ENCODE data around the gene CRK. TPM values are rescaled to one million over a fixed set of nuclear protein-coding genes. Genes with fewer than 3 reads are reported as not detected.

Gene CRK
- total RNA-seq, 1 donor from 2014 or later = 57.1 TPM

GRCh38 chr17:1485423-1486376 lies 29.7 kb upstream of the CRK start:
- Mint-ChIP-seq H3K9me3 (ENCODE audit: unreplicated experiment) (no peaks in the 10 kb centered on the region), H3K27me3 (ENCODE audit: unreplicated experiment) (no peaks in the 10 kb centered on the region), H3K27ac (ENCODE audit: unreplicated experiment) (peak overlapping the region; percentile 90), H3K4me3 (ENCODE audit: unreplicated experiment) (peak overlapping the region; percentile 80), H3K36me3 (ENCODE audit: unreplicated experiment) (peaks cover 16% of the 10 kb centered on the region), H3K4me1 (ENCODE audit: unreplicated experiment) (peaks cover 34% of the 10 kb centered on the region)
- TF ChIP-seq CTCF (IDR thresholded peaks at IDR 0.05) = no peak
- peak; percentile 89 for DNase-seq (ENCODE audit: extremely low spot score, unreplicated experiment)

GRCh38 chr17:1484676-1485422 lies 28.8 kb upstream of the CRK start:
- no peak for DNase-seq (ENCODE audit: extremely low spot score, unreplicated experiment)

GRCh38 chr17:1484060-1484535 lies 28.1 kb upstream of the CRK start:
- Mint-ChIP-seq H3K4me3 (ENCODE audit: unreplicated experiment) (peak overlapping the region; percentile 80), H3K27me3 (ENCODE audit: unreplicated experiment) (no peaks in the 10 kb centered on the region), H3K4me1 (ENCODE audit: unreplicated experiment) (peaks cover 24% of the 10 kb centered on the region), H3K9me3 (ENCODE audit: unreplicated experiment) (no peaks in the 10 kb centered on the region), H3K27ac (ENCODE audit: unreplicated experiment) (no peak overlapping the region), H3K36me3 (ENCODE audit: unreplicated experiment) (peaks cover 16% of the 10 kb centered on the region)
- DNase-seq (ENCODE audit: extremely low spot score, unreplicated experiment) = no peak
- no peak for TF ChIP-seq CTCF (IDR thresholded peaks at IDR 0.05)

More at GRCh38 chr17:1484676-1485422, 28.8 kb upstream of the CRK start:
- H3K4me1 Mint-ChIP-seq (ENCODE audit: unreplicated experiment) = peaks cover 28% of the 10 kb centered on the region
- H3K36me3 Mint-ChIP-seq (ENCODE audit: unreplicated experiment) = peaks cover 16% of the 10 kb centered on the region
- TF ChIP-seq CTCF (IDR thresholded peaks at IDR 0.05) = peak; percentile 17
- H3K9me3 Mint-ChIP-seq (ENCODE audit: unreplicated experiment) = no peaks in the 10 kb centered on the region
- H3K27ac Mint-ChIP-seq (ENCODE audit: unreplicated experiment) = peak overlapping the region; percentile 90
- H3K4me3 Mint-ChIP-seq (ENCODE audit: unreplicated experiment) = peak overlapping the region; percentile 80
- no peaks in the 10 kb centered on the region for H3K27me3 Mint-ChIP-seq (ENCODE audit: unreplicated experiment)

GRCh38 chr17:1482680-1483079 lies 26.6 kb upstream of the CRK start:
- Mint-ChIP-seq H3K36me3 (ENCODE audit: unreplicated experiment) (peaks cover 22% of the 10 kb centered on the region), H3K4me3 (ENCODE audit: unreplicated experiment) (no peak overlapping the region), H3K27ac (ENCODE audit: unreplicated experiment) (no peak overlapping the region), H3K9me3 (ENCODE audit: unreplicated experiment) (no peaks in the 10 kb centered on the region), H3K4me1 (ENCODE audit: unreplicated experiment) (peaks cover 14% of the 10 kb centered on the region), H3K27me3 (ENCODE audit: unreplicated experiment) (no peaks in the 10 kb centered on the region)
- TF ChIP-seq CTCF (IDR thresholded peaks at IDR 0.05) = no peak
- no peak for DNase-seq (ENCODE audit: extremely low spot score, unreplicated experiment)

GRCh38 chr17:1481736-1482135 lies 25.7 kb upstream of the CRK start:
- no peak for DNase-seq (ENCODE audit: extremely low spot score, unreplicated experiment)
- Mint-ChIP-seq H3K4me3 (ENCODE audit: unreplicated experiment) (no peak overlapping the region), H3K4me1 (ENCODE audit: unreplicated experiment) (peaks cover 9% of the 10 kb centered on the region), H3K9me3 (ENCODE audit: unreplicated experiment) (no peaks in the 10 kb centered on the region), H3K27ac (ENCODE audit: unreplicated experiment) (peak overlapping the region; percentile 23), H3K27me3 (ENCODE audit: unreplicated experiment) (no peaks in the 10 kb centered on the region), H3K36me3 (ENCODE audit: unreplicated experiment) (peaks cover 22% of the 10 kb centered on the region)
- TF ChIP-seq CTCF (IDR thresholded peaks at IDR 0.05) = no peak
